ENCODE measurements around the gene CHRNA4. TPM values are rescaled to one million over a fixed set of nuclear protein-coding genes. Genes with fewer than 3 reads are reported as not detected.

CHRNA4 gene
- total RNA-seq, 1 donor from 2014 or later = 0.16 TPM

DNA sequence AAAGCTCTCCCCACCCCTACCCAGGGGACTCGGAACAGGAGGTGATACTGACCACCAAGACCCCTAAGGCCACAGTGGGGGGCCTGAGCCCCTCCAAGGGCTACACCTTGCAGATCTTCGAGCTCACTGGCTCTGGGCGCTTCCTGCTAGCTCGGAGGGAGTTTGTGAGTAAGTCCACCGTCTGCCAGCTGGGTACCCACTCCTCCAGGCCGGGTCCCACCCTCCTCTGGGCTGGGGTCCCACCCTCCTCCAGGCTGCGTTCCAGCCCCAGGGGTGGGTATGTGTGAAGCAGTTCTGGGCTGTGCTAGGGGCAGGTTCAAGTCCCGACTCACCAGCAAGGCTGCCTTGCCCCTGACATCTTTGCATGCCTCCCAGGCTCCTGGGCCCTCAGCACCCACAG is 55.8 kb downstream of the CHRNA4 start:
- intact Hi-C loops (cut with DNase I) = no loop called here
- DNase-seq (ENCODE audit: low spot score) = no peak

DNA sequence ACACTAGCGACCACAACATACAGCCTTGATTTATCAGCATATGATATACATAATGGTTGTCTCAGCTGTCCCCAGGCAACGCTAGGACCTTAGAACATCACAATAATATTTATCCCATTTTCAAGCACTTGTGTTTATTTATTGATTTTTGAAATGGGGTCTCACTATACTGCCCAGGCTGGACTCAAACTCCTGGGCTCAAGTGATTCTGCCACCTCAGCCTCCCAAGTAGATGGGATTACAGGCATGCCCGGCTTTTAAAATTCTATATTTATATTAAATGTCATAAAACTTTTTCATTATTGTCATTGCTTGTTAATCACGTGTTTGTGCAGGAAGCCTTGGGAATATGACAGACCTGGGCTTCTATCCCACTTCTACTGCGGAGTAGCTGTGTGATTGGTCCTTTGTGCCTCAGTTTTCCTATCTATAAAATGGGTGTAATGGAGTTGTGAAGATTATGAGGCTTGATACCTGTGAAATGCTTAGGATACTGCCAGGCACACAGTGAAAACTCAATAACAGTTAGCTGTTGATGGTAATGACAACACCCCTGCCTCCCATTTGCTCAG is 58.0 kb downstream of the CHRNA4 start:
- intact Hi-C loops (cut with DNase I) = no loop called here
- no peak for DNase-seq (ENCODE audit: low spot score)

DNA sequence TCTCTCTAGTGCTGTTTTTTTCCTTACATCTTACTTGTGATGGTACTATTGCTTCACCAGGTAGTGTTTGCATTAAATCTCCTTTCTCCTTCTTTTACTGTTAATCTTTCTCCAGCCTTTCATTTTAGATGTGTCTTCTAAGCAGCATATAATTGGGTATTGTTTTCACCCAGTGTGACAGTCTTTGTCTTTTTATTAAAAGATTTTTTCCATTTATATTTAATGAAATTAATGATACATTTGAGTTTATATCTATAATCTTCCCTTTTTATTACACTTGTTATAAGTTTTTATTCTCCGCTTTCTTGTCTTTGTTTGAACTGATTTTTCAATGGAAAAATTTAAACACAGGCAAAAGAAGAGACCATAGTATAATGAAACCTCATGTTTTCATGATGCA is 59.5 kb downstream of the CHRNA4 start:
- no peak for DNase-seq (ENCODE audit: low spot score)

DNA sequence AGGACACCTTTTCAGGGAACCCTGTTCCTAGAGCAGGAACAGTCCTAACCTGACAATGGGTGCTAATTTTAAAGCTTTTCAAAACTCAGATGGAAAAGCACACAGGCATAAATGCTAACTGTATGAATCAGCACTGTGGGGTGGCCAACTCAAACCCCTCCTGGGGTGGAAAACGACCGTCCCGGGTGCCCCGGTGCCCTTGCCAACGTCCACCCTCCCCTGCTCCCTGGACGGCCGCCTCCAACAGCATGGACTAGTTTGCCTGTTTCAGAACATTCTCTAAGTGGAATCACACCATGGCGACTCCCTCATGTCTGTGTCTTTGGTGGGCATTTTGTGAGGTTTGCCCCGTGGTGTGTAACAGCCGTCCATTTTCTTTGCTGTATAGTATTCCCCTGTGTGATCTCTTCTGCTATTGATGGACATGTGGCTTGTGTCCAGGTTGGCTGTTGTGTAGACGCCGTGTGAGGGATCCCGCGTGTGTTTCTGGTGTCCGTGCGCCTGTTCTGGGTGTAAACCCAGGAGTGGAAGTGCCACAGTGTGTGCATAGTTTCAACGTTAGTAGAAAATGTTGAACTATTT is 62.3 kb downstream of the CHRNA4 start:
- DNase-seq (ENCODE audit: low spot score) = no peak
- intact Hi-C loops (cut with DNase I) = no loop called here

More for the DNA sequence above, 59.5 kb downstream of the CHRNA4 start:
- intact Hi-C loops (cut with DNase I) = no loop called here

DNA sequence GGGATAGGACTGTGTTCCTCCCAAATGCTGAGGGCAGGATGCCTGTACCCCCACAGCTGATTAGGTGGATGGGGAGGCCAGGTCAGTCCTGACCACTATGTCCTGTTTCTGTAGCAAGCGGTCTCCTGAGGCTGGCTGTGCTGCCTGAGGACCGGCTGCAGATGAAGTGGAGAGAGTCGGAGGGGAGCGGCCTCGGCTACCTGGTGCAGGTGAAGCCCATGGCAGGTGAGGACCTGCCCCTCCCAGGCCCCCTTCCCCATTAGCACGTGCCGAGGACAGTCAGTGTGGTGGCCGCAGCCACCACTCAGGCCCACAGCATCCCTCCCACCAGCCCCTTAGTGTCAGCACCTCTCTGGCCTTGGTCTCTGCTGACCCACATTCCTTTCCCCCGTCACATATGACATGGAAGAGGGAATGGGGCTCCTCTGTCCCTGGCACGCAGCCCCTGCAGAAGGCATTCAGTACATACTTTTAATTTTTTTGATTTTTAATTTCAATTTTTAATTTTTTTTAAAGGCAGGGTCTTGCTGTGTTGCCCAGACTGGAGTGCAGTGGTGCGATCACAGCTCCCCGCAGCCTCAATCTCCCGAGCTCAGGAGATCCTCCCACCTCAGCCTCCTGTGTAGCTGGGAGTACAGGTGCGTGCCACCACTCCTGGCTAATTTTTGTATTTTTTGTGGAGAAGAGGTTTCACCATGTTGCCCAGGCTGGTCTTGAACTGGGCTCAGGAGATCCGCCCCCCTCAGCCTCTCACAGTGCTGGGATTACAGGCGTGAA is 63.2 kb downstream of the CHRNA4 start:
- no peak for DNase-seq (ENCODE audit: low spot score)
- intact Hi-C loops (cut with DNase I) = no loop called here

DNA sequence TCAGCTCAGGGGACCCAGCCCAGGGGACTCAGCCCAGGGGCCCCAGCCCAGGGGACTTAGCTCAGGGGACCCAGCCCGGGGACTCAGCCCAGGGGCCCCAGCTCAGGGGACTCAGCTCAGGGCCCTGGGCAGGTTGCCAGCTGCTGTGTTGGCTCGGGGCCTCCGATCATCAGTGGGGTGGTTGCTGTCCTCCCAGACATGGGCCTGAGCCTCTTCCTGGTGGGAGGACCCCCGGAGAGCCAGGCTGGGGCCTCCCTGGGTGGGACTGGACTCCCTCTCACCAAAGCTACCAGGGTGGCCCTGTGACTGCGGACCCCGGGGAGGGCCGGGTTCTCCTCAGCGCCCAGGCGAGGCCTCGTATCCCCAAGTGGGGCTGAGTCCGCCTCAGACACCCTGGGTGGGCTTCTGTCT is 63.8 kb downstream of the CHRNA4 start:
- no peak for DNase-seq (ENCODE audit: low spot score)
- intact Hi-C loops (cut with DNase I) = no loop called here

DNA sequence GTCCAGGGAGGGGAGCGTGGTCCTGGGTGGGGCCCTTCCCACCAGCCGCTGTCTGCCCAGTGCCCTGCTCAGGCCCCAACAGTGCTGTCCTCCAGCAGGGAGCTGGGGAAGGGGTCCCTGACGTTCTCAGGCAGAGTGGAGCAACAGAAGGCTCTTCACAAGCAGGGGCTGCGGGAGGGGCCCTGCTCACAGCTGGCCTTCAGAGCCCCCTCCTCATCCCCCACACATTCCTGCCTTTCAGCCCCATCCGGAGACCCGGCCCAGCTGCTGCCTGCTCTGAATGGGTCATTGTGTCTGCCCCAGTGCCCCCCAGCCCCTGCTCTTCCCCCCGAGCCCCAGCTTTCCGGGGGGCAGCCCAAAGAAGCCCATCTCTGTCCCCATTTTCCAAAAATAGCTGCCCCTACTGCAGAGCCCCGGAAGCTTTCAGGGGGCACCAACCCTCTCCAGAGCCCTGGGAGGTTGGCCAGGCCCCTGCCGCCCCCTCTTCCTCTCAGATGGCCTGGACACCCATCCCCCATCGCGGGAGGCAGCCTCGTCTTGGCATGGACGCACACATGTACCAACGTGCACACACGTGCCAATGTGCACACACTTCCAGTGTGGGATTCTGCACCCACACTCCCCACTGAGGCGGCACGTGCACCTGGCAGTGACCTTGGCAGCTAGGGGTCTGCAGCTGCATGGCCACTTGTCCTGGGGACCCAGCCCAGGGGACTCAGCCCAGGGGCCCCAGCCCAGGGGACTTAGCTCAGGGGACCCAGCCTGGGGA is 64.4 kb downstream of the CHRNA4 start:
- intact Hi-C loops (cut with DNase I) = no loop called here
- no peak for DNase-seq (ENCODE audit: low spot score)

DNA sequence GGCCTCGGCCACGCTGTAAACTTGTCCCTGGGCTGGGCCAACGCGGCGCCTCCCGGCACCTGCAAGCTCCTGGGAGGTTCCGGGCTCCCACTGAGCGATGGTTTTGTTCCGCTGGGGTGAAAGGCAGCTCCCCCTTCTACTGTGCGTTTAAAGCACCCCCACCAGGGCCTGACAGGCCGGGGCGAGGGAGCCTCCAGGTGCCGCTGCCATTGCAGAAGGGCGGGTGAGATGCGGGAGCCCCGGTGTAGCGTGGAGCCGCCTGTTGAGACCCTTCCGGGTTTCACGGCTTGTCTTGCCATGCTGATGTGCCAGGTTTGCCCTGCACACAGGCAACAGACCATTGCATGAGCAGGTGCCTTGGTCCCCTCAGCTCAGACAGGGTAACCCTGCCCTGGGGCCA is 65.3 kb downstream of the CHRNA4 start:
- DNase-seq (ENCODE audit: low spot score) = no peak
- intact Hi-C loops (cut with DNase I) = no loop called here

DNA sequence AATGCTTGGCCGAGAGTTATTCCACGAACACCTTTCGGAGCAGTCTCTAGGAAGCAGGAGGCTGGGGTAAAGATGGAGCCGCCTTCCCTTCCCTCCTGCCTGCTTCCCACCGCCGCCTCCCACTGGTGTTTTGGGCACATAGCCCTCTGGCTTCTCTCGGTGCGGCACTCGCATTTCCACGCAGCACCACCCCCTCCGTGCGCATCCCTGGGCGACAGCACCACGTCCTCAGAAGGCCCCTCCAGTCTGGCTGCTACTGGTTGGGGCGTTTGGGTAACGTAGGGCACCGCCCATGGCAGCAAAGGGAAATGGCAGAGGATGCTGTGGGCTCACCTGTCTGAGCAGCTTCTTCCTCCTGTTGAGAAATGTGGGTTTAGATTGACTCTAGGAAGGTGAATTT is 65.7 kb downstream of the CHRNA4 start:
- no peak for DNase-seq (ENCODE audit: low spot score)

DNA sequence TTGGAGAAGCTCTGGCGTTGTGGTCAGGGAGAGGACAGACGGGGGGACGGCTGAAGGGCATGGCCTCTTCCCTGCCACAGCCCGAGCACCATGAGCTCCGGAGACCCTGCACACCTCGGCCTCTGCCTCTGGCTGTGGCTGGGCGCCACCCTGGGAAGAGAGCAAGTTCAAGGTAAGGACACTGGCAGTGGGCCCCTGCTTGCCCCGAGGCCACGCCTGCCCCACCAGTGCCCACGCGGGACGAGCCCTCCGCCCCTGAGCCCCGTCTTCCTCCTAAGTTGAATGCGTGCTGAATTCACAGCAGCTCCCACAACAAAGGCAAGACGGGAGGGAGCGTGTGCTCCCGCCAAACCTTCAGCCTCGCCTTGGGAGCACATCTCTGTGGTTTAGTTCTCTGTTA is 66.1 kb downstream of the CHRNA4 start:
- DNase-seq (ENCODE audit: low spot score) = no peak
- intact Hi-C loops (cut with DNase I) = no loop called here

More for the DNA sequence above, 65.7 kb downstream of the CHRNA4 start:
- intact Hi-C loops (cut with DNase I) = no loop called here

DNA sequence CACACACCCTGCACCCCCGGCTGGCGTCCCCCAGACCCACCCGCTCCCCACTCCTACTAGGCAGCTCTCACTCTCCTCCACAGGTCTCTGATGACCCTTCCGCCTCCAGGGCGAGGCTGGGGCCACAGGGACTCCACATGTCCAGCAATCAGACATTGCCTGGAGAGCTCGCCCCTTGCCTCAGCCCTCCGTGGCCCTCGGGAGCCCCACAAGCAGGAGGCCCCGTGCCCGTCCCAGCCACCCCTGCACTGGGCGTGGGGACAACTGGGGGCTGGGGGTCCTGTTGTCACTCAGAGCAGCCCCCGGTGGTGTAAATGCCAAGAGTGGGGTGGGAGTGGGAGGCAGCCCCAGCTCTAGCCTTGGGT is 66.6 kb downstream of the CHRNA4 start:
- DNase-seq (ENCODE audit: low spot score) = no peak
- intact Hi-C loops (cut with DNase I) = no loop called here

DNA sequence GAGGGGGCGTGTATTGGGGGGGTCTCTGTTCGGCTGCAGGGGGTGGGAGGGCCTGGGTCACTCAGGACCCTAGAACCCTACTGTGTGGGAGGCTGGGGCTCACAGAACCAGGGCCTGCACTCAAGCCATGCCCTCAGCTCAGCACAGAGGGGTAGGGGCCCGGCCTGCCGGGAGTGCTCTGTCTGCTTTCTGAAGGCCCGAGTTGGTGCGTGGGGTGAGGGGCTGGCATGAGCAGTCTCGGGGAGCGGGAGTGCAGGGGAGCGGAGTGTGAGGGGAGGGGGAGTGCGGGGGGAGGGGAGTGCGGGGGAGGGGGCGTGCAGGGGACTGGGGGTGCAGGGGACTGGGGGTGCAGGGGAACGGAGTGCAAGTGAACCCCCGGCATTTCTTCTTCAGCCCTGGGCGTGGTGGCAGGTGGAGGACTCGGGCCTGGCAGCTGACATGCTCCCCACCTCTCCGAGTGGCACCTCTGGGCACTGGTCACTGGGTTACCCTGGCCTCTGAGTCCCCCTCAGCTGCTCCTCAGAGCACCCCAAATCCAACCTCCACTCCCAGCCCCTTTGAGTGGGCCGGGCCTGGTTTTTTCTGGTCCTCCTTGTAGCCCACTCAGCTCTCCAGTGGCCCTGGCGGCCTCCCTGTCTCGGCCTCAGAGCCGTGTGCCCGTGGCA is 67.1 kb downstream of the CHRNA4 start:
- intact Hi-C loops (cut with DNase I) = no loop called here
- no peak for DNase-seq (ENCODE audit: low spot score)

DNA sequence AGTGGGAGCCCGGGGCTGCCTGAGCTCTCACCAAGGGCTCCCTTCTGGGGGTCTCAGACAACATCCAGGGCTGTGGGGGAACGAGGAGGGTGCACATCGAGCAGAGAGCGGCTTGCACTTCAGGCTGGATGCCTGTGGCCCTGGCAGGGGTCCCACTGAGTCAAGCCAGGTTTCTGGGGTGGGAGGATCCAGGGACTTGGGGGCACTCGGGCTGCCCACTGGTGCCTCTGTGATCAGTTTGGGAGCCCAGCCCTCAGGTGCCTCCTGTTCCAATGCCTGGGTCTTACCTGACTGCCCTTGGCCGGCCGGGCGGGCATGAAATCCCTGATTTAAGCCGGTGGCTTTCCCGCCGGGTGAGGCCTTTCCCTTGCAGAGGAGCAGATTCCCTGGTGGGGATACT is 67.7 kb downstream of the CHRNA4 start:
- DNase-seq (ENCODE audit: low spot score) = no peak

More for the DNA sequence above, 67.7 kb downstream of the CHRNA4 start:
- intact Hi-C loops (cut with DNase I) = no loop called here

Other genes starting within 250 kb of the CHRNA4 start
- 23.1 TPM for gene YTHDF1, start 145.2 kb downstream of the CHRNA4 start, total RNA-seq
- gene BIRC7, start 125.4 kb downstream of the CHRNA4 start, total RNA-seq = 1.1 TPM
- gene NKAIN4, start 106.9 kb downstream of the CHRNA4 start, total RNA-seq = not detected
- gene ARFGAP1, start 88.5 kb downstream of the CHRNA4 start, total RNA-seq = 49.5 TPM
- gene COL20A1, start 68.2 kb downstream of the CHRNA4 start, total RNA-seq = 0.22 TPM
- gene KCNQ2, start 111.3 kb upstream of the CHRNA4 start, total RNA-seq = 0.86 TPM
- gene EEF1A2, start 137.7 kb upstream of the CHRNA4 start, total RNA-seq = 1,211 TPM
- gene PPDPF, start 159.4 kb upstream of the CHRNA4 start, total RNA-seq = 438 TPM
- gene PTK6, start 176.0 kb upstream of the CHRNA4 start, total RNA-seq = not detected
- not detected for gene SRMS, start 186.4 kb upstream of the CHRNA4 start, total RNA-seq
- not detected for gene FNDC11, start 192.8 kb upstream of the CHRNA4 start, total RNA-seq
- gene HELZ2, start 212.9 kb upstream of the CHRNA4 start, total RNA-seq = 12.1 TPM

All from cardiac septum (tissue), 1 donor.